HG03378 (cell line): ENCODE data around the gene EVL.

Experiments used
- ATAC-seq: cut with Tn5 transposase; IDR thresholded peaks from one replicate; pipeline ENCODE4 v1.9.1; 2021; ENCODE audit warnings: mild to moderate bottlenecking, moderate library complexity; ENCODE audit not compliant: unreplicated experiment

Gene EVL

DNA sequence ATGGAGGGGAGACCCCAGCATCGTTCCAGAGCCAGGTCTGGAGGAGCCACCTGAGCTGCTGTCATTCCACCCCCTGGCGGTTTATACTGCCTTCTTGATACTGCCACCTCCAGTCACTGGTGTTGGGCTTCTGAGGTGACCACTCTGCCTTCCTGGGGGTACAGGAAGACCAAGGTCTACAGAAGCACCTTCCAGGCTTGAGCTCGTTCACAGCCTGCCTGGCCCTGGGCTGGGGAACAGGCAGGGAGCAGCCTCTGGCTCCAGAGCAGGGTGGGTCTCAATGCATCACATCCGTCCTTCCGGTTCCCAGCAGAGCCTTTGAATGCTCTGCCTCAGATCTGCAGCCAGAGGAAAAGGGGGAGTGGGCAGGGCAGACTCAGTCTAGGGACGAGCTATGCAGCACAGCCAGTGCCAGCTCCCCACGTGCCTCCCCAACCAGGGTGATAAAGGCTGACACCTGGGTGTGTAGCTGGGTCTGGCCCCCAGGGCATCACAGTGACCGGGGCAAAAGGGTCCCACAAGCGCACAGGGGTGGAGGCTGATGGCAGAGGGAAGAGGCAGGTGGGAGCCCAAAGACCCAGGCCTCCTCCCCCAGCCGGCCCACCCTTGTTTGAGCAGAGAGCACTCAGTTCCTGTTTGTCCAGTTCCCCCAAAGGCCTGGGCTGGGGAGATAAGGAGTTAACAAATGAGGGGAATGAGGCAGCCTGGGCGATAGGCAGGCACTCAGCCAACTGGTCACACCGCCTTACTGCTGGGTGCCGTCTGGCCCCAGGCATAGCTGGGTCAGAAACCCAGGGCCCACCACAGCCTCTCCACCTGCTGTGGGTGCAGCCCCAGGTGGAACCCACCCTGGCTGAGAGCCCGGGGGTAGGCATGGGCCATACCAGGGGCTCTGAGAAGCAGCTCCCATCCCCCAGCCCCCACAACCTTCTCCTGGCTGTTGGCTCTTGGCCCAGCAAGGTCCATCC, 77.1 kb downstream of the EVL start:
- ATAC-seq = no peak

DNA sequence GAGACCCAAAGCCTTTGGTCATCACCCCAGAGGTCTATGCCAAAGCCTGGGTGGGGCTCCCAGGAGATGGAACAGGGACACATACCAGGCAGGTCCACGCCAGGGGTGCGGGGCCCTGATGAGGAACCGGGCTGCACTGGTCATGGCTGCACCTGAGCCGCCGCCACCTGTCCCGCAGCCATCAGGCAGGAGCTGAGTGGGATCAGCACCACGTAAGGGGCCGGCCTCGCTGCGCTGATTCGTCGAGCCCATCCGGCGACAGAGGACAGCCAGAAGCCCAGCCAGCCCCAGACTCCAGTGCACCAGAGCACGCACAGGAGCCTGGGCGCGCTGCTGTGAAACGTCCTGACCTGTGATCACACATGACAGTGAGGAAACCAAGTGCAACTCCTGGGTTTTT, 78.3 kb downstream of the EVL start:
- no peak for ATAC-seq

GRCh38 chr14:100143934-100144333, 78.7 kb downstream of the EVL start:
- no peak for ATAC-seq

DNA sequence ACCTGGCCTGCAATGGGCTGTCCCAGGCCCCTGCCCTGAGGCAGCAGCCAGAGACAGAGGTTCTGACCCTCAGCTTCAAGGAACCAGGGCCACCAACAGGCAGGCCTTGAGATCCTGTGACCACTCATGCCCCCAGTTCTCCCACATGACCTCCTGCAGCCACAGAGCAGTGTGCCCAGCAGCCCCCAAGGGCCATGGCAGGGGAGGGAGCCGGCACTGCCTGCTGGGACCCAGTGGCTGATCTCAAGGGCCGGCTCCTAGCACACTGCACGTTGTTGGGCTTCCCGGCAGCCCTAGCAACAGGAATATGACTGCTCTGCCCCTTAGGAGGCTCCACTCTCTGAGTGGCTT, 79.4 kb downstream of the EVL start:
- no peak for ATAC-seq

- ATAC-seq = no peak
Measured at GRCh38 chr14:100144996-100145646, 79.9 kb downstream of the EVL start.

- no peak for ATAC-seq
Measured at GRCh38 chr14:100145682-100146464, 80.7 kb downstream of the EVL start.

DNA sequence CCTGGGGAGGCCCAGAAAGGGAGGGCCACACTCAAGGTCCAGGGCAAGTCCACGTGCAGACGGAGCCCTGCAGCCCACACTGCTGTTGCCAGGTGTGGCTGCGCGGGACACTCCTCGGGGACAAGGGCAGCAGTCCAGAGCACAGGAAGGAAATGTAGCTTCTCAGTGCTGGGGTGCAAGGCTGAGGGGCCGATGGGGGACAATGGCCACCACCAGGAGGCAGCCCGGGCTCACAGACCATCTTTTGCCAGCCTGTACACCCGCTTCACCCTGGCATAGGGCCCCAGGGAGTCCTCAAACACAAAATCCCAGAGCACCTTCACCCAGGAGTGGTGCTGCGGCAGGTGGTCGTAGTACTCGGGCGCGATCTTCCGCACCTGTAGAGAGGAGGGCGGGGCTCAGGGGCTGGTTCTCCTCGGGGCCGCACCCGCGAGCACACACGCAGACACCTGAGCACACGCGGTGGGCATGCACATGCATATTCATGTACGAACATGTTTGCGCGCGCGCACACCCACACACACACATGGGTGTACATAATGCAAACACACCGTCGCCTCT, 81.4 kb downstream of the EVL start:
- no peak for ATAC-seq

DNA sequence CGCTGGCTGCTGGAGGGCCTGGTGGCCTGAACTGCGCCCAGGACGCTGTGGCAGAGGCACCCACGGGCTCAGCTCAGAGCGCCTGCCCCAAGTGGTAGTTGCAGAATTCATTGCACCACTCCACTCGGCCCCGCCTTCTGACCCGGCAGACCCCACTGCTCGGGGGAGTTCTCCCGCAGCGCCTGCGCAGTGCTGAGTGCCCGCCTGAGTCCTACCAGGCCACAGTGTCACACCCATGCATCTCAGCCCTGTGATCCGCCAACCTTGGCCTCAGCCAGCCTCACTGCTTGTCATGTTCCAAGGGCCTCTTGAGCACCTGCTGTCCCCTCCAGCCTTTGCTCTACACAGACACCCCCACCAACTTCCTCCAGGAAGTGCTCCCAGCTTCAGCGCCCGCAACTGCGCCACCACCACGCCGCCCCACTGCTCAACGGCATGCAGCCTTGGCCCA, 82.0 kb downstream of the EVL start:
- no peak for ATAC-seq

GRCh38 chr14:100147691-100148464, 82.7 kb downstream of the EVL start:
- no peak for ATAC-seq

GRCh38 chr14:100148837-100149731, 83.9 kb downstream of the EVL start:
- no peak for ATAC-seq

- no peak for ATAC-seq
Measured at GRCh38 chr14:100149851-100150611, 84.8 kb downstream of the EVL start.

GRCh38 chr14:100150932-100151587, 85.8 kb downstream of the EVL start:
- ATAC-seq = no peak

GRCh38 chr14:100152091-100152490, 86.9 kb downstream of the EVL start:
- no peak for ATAC-seq

DNA sequence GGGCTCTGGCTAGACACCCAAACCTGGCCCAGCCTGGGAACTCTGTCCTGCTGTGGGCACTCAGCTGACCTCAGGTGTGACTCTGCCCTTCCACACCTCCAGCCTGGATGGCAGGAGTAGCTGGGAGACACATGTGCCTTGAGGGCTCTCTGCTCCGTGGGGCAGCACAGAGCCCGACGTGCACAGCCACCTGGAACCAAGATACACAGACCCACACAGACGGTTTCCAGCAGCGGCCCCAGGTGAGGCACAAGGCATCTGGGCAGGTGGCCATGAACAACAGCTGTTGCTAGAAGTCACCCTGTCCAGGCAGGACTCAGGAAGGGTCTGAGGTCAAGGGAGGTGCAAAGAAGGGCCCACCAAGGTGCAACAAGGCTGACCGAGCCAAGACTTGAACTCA, 88.3 kb downstream of the EVL start:
- no peak for ATAC-seq

DNA sequence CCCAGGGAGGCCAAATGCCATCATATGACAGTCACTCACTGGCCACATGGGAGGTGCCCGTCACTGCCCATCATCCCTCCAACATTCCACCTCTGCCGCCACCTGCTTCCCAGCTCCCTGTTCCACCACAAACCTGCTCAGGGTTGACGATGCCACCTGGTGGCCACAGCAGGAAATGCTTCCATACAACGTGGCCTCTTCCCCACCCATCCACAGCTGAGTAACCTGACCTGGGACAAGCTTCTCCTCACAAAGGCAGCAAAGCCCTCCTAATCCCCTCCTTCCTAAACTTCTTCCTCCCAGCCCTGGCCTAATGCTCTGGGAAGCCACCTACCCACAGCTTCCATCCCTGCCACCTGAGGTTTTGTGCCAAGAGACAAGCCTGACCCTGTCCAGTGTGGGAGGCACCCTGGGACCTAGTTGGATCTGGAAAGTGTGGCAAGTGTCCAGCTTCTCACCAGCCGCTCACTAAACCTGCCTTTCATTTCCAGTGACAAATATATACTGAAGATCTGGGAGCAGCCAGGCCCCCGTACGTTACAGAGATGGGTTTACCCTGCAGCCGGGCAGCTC, 89.9 kb downstream of the EVL start:
- no peak for ATAC-seq

DNA sequence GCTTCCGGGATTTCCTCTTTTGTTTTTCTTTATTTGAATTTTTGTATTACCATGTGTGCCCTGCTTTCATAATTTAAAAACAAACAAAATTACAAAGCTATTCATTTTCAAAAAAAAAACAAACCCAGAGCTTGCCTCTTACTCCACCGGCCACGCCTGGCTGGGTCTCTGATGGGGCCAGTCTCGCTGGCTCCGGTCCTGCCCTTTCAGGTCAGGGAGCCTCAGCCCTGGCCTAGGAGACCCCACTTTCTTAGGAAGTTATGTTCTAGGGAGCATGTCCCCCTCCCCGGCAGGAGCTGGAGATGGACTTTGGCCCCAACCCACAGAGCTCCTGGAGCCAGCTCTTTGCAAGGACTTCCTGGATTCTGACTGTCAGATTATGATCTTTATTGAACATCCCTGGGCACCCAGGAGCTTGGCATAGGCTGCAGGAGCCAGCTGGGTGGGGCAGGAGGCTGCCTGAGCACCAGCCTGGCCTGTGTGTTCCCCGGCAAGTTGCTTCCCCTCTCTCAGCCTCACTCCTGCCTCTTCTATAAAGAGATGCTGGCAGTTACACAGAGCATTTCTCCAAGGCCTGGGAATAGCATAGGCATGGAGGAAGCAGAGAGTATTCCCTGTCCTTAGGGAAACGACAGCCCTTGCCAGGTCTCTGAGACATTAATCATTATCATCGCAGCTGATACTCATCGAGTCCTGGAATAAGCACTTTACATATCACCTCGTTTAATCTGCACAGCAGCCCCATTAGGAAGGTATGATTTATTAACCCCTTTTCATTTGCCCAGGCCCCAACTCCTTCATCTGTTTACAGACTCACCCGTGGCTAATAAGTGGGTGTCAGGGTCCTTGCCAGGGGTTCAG, 90.8 kb downstream of the EVL start:
- ATAC-seq = no peak

DNA sequence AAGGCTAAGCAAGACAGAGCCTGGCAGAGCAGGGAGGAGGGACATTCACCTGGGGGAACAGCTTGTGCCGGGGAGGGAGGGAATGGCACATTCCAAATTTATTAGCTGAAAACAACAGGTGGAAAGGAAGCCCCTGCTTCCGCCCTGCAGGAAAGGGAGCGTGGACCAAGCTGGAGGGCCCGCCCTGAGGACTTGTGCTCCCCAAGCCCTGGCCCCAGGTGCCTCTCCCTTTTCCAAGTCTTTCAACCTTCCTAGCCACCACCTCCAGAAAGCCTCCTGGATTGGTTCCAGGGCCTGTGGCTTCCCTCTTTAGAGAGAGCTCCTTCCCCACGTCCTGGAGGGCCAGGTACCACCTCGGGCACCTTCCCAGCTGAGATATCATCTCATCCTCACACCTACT, 91.6 kb downstream of the EVL start:
- ATAC-seq = no peak
